Chondrocyte (in vitro differentiated cells): Measurements from ENCODE around the gene ADAM12. TPM values are rescaled to one million over a fixed set of nuclear protein-coding genes. Genes with fewer than 3 reads are reported as not detected.

Source experiments
- DNase-seq: peaks from one replicate; pipeline ENCODE4 v3.0.0; 2021; ENCODE audit warnings: mixed read lengths, low spot score
- H3K27ac Mint-ChIP-seq: one replicate; pipeline ENCODE4 v1.8.0; 2021; ENCODE audit warnings: mild to moderate bottlenecking, moderate library complexity, mixed read lengths; ENCODE audit not compliant: unreplicated experiment
- H3K27me3 Mint-ChIP-seq: 2 replicates; pipeline ENCODE4 v1.8.0; 2021; ENCODE audit warnings: low read depth, mixed read lengths
- H3K36me3 Mint-ChIP-seq: 2 replicates; pipeline ENCODE4 v1.8.0; 2021; ENCODE audit warnings: low read depth, mixed read lengths
- H3K4me1 Mint-ChIP-seq: 2 replicates; pipeline ENCODE4 v1.8.0; 2021; ENCODE audit warnings: low read depth, mild to moderate bottlenecking, mixed read lengths
- H3K4me3 Mint-ChIP-seq: one replicate; pipeline ENCODE4 v1.8.0; 2021; ENCODE audit warnings: mild to moderate bottlenecking, moderate library complexity, mixed read lengths; ENCODE audit not compliant: unreplicated experiment
- H3K9me3 Mint-ChIP-seq: 2 replicates; pipeline ENCODE4 v1.8.0; 2021; ENCODE audit warnings: low read depth, mixed read lengths
- CTCF ChIP-seq: fragments of 200-600 bp; sonication (generic); IDR thresholded peaks from 2 replicates; pipeline ENCODE4 v1.5.0; 2021; ENCODE audit warnings: antibody characterized with exemption, mild to moderate bottlenecking, moderate library complexity
- total RNA-seq: library from RNA; stranded (reverse); gene quantifications from 3 replicates; pipeline ENCODE4 v1.2.1, GENCODE V29; 2021

ADAM12 gene
- total RNA-seq, 1 donor from 2014 or later, result 175 TPM

- Mint-ChIP-seq H3K36me3 (no peaks in the 10 kb centered on the region), H3K4me3 (no peak overlapping the region), H3K27me3 (peaks cover 2% of the 10 kb centered on the region), H3K27ac (no peak overlapping the region), H3K9me3 (no peaks in the 10 kb centered on the region), H3K4me1 (peaks cover 16% of the 10 kb centered on the region)
- DNase-seq, result no peak
- TF ChIP-seq CTCF, result no peak
Observed at GRCh38 chr10:126409821-126410220, 21.5 kb upstream of the ADAM12 start.

DNA sequence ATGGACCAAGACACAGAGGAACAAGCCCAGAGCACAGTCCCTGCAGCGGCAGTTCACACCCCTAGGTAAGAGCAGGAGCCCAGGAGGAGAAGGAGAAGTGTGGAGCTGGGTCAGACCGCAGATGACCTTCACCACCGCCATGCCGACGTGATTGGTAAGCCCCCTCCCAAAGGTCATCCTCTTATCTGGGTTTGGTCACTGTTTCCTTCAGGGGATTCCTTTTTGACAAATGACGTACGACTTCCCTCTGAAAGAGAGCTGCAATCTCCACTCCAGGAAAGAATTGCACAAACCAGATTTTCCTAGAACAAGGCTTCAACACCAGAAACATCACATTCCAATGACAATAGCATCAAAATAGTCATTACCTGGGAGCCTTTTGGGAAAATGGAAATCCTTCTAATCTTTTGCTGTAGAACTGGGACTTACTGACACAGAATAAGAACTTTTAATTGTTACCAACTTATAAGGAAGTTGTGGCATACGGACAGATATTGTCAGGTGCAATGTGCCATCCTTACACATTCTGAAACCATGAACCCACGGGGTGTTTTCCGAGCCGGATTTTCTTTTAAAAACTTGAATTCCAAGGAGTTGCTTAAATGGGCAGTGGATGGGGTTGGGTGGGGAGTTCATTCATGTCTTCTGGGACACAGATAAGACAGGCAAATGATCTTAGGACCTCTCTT, 20.8 kb upstream of the ADAM12 start:
- peaks cover 2% of the 10 kb centered on the region for H3K27me3 Mint-ChIP-seq
- peaks cover 16% of the 10 kb centered on the region for H3K4me1 Mint-ChIP-seq
- H3K27ac Mint-ChIP-seq, result no peak overlapping the region
- no peak for TF ChIP-seq CTCF
- no peak overlapping the region for H3K4me3 Mint-ChIP-seq
- H3K9me3 Mint-ChIP-seq, result no peaks in the 10 kb centered on the region
- H3K36me3 Mint-ChIP-seq, result no peaks in the 10 kb centered on the region
- DNase-seq, result no peak

- DNase-seq, result no peak
- Mint-ChIP-seq H3K36me3 (no peaks in the 10 kb centered on the region), H3K9me3 (no peaks in the 10 kb centered on the region), H3K27ac (no peak overlapping the region), H3K4me1 (peaks cover 16% of the 10 kb centered on the region), H3K27me3 (peaks cover 2% of the 10 kb centered on the region), H3K4me3 (no peak overlapping the region)
- TF ChIP-seq CTCF, result no peak
Observed at GRCh38 chr10:126407831-126408230, 19.6 kb upstream of the ADAM12 start.

GRCh38 chr10:126405239-126405775, 17.0 kb upstream of the ADAM12 start:
- H3K4me1 Mint-ChIP-seq, result peaks cover 16% of the 10 kb centered on the region
- H3K4me3 Mint-ChIP-seq, result no peak overlapping the region
- peaks cover 2% of the 10 kb centered on the region for H3K27me3 Mint-ChIP-seq
- no peak for TF ChIP-seq CTCF
- DNase-seq, result no peak
- H3K9me3 Mint-ChIP-seq, result no peaks in the 10 kb centered on the region
- H3K36me3 Mint-ChIP-seq, result no peaks in the 10 kb centered on the region
- no peak overlapping the region for H3K27ac Mint-ChIP-seq

GRCh38 chr10:126402721-126403695, 14.7 kb upstream of the ADAM12 start:
- DNase-seq, result no peak
- H3K4me1 Mint-ChIP-seq, result peaks cover 27% of the 10 kb centered on the region
- TF ChIP-seq CTCF, result no peak
- H3K9me3 Mint-ChIP-seq, result no peaks in the 10 kb centered on the region
- no peaks in the 10 kb centered on the region for H3K36me3 Mint-ChIP-seq
- no peak overlapping the region for H3K27ac Mint-ChIP-seq
- H3K4me3 Mint-ChIP-seq, result no peak overlapping the region
- no peaks in the 10 kb centered on the region for H3K27me3 Mint-ChIP-seq
